Measurements from ENCODE around the gene PSENEN.

DNA sequence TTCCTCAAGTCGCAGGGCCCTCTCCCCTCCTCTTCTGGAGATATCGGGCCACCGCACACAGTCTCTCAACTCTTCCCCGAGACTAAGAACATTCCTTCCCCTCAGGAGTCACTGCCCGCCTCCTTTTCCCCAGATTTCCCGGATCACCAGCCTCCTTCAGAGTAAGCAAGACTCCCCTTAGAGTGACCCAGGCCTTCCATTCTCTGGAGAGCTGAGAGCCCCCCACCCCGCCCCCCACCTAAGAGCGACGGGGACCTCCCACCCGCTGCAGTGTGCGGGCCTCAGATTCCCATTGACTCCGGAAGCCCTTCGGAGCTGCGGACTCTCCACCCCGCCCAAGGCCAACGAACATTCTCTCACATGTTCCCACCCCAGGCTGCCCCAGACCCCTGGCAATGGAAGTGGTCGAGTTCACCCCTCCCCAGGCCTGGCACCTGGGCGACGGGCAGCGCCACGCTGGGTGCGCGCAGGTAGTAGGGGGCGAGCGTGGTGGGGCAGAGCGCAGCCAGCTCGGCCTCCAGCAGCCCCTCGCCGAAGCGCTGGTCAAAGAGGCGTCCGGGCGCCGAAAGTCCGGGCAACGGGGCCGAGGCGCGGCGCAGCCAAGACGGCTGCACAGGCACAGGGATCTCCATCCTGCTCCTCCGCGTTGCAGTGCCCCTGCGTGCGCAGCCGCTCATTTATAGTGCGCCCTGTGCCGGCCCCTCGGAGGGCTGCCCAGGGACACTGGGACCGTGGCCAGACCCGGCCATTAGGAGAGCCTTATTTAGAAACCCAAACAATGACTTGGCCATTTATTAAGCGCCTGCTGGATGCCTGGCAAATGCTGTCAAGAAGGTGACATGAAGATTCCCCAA lies 11.2 kb downstream of the PSENEN start, which contains the start of gene HSPB6:
- TF ChIP-seq POLR2A (IDR thresholded peaks at IDR 0.05) (peak; percentile 91 to 98), CTCF (IDR thresholded peaks at IDR 0.05) (no peak), EP300 (IDR thresholded peaks at IDR 0.05) (no peak), POLR2AphosphoS5 (IDR thresholded peaks at IDR 0.05) (peak; percentile 96)
